Liver (tissue), 9 donors: Measurements from ENCODE around the gene LRRC70. TPM values are rescaled to one million over a fixed set of nuclear protein-coding genes. Genes with fewer than 3 reads are reported as not detected.

Source experiments
- DNase-seq: peaks from one replicate; pipeline ENCODE4 v3.0.0-alpha.2; 2017; ENCODE audit warnings: low spot score
- H3K27ac ChIP-seq, 2 donors: one replicate each; pipeline ENCODE4 v1.7.0; 2013; ENCODE audit warnings: inconsistent platforms in 2 of 2, low read length in 2 of 2, control low read depth in 1 of 2, low read depth in 1 of 2, mild to moderate bottlenecking in 1 of 2
- H3K27me3 ChIP-seq, 4 donors: one replicate each; pipeline versions ENCODE4 v1.6.1 to v1.7.0; 2013; ENCODE audit warnings: low read length in 3 of 4, inconsistent platforms in 1 of 4, mild to moderate bottlenecking in 1 of 4, moderate library complexity in 1 of 4; ENCODE audit not compliant: control insufficient read depth in 4 of 4, insufficient read depth in 4 of 4
- H3K36me3 ChIP-seq, 4 donors: one replicate each; pipeline versions ENCODE4 v1.6.1 to v1.7.0; 2013; ENCODE audit warnings: low read length in 3 of 4, mild to moderate bottlenecking in 3 of 4, low read depth in 1 of 4, moderate library complexity in 1 of 4; ENCODE audit not compliant: control insufficient read depth in 4 of 4, insufficient read depth in 3 of 4
- H3K4me1 ChIP-seq, 4 donors: one replicate each; pipeline versions ENCODE4 v1.6.1 to v1.7.0; 2013; ENCODE audit warnings: low read length in 3 of 4, mild to moderate bottlenecking in 3 of 4, moderate library complexity in 1 of 4; ENCODE audit not compliant: control insufficient read depth in 4 of 4, insufficient read depth in 4 of 4
- H3K4me3 ChIP-seq, 3 donors: one replicate each; pipeline versions ENCODE4 v1.6.1 to v1.7.0; 2013; ENCODE audit warnings: low read length in 3 of 3, control low read depth in 1 of 3, low read depth in 1 of 3, mild to moderate bottlenecking in 1 of 3
- H3K9ac ChIP-seq, 2 donors: one replicate each; pipeline ENCODE4 v1.7.0; 2013; ENCODE audit warnings: low read length in 2 of 2, mild to moderate bottlenecking in 2 of 2, moderate library complexity in 2 of 2, control low read depth in 1 of 2, low read depth in 1 of 2
- H3K9me3 ChIP-seq, 4 donors: one replicate each; pipeline versions ENCODE4 v1.6.1 to v1.7.0; 2013; ENCODE audit warnings: low read length in 3 of 4; ENCODE audit not compliant: control insufficient read depth in 4 of 4
- EGR1 ChIP-seq, 2 donors: IDR thresholded peaks; 2 replicates each; pipeline ENCODE4 v1.6.1; 2016 to 2018; ENCODE audit warnings: antibody characterized with exemption in 2 of 2, low read depth in 2 of 2
- FOXA1 ChIP-seq: IDR thresholded peaks from 2 replicates; pipeline ENCODE4 v1.6.1; 2016; ENCODE audit warnings: antibody characterized with exemption
- FOXA2 ChIP-seq: IDR thresholded peaks from 2 replicates; pipeline ENCODE4 v1.6.1; 2016; ENCODE audit warnings: antibody characterized with exemption
- GABPA ChIP-seq, 2 donors: IDR thresholded peaks in 1 of 2; conservative IDR thresholded peaks in 1 of 2; 2 replicates each; pipeline ENCODE4 v1.6.1; 2016; ENCODE audit warnings: antibody characterized with exemption in 2 of 2, mild to moderate bottlenecking in 1 of 2, moderate library complexity in 1 of 2
- HNF4A ChIP-seq, 2 donors: conservative IDR thresholded peaks; 2 replicates each; pipeline ENCODE4 v1.6.1; 2016; ENCODE audit warnings: antibody characterized with exemption in 2 of 2, mild to moderate bottlenecking in 2 of 2
- HNF4G ChIP-seq: IDR thresholded peaks from 2 replicates; pipeline ENCODE4 v1.6.1; 2016; ENCODE audit warnings: antibody characterized with exemption
- JUND ChIP-seq, 2 donors: IDR thresholded peaks; 2 replicates each; pipeline ENCODE4 v1.6.1; 2016; ENCODE audit warnings: antibody characterized with exemption in 2 of 2
- NR2F2 ChIP-seq: IDR thresholded peaks from 2 replicates; pipeline ENCODE4 v1.6.1; 2016; ENCODE audit warnings: antibody characterized with exemption
- RAD21 ChIP-seq, 2 donors: IDR thresholded peaks; 2 replicates each; pipeline ENCODE4 v1.6.1; 2016; ENCODE audit warnings: antibody characterized with exemption in 2 of 2, mild to moderate bottlenecking in 2 of 2
- RXRA ChIP-seq, 2 donors: IDR thresholded peaks; 2 replicates each; pipeline ENCODE4 v1.6.1; 2017 to 2018; ENCODE audit warnings: antibody characterized with exemption in 2 of 2, mild to moderate bottlenecking in 1 of 2
- SP1 ChIP-seq: IDR thresholded peaks from 2 replicates; pipeline ENCODE4 v1.6.1; 2018; ENCODE audit warnings: antibody characterized with exemption, mild to moderate bottlenecking
- TAF1 ChIP-seq: conservative IDR thresholded peaks from 2 replicates; pipeline ENCODE4 v1.6.1; 2016; ENCODE audit warnings: antibody characterized with exemption, mild to moderate bottlenecking
- YY1 ChIP-seq: IDR thresholded peaks from 2 replicates; pipeline ENCODE4 v1.6.1; 2016; ENCODE audit warnings: antibody characterized with exemption, mild to moderate bottlenecking
- WGBS: extraction: QIAGEN DNeasy Blood & Tissue Kit; methylation state at CpG from one replicate; pipeline ENCODE4 v1.1.7; 2013; 5-methylcytosine and 5-hydroxymethylcytosine counted together
- polyA plus RNA-seq, 2 donors: library from polyadenylated mRNA; stranded (reverse) in 1 of 2; unstranded in 1 of 2; fragments of 200-250 nt in 1 of 2; fragments of >200 nt in 1 of 2; fragmentation: Nextera tagmentation in 1 of 2; extraction: Ambion mirVana in 1 of 2; gene quantifications; one replicate each; pipeline versions ENCODE4 v1.2.1 to v1.2.3, GENCODE V29; 2013 to 2015
- total RNA-seq, 2 donors: library from RNA; depleted of rRNA; stranded (reverse); fragments of >200 nt; gene quantifications; one replicate each; pipeline ENCODE4 v1.2.3, GENCODE V29; 2014
- TF ChIP-seq, protein P1 (sequence below): fragments of 150-350 bp; IDR thresholded peaks from 2 replicates; pipeline ENCODE4 v1.5.1; 2017; ENCODE audit warnings: improper control_type of control experiment, low read depth, low read length; ENCODE audit not compliant: missing input control
- TF ChIP-seq, protein P2 (sequence below): IDR thresholded peaks from 2 replicates; pipeline ENCODE4 v1.6.1; 2016; ENCODE audit warnings: antibody characterized with exemption
- TF ChIP-seq, protein P3 (sequence below): IDR thresholded peaks from 2 replicates; pipeline ENCODE4 v1.6.1; 2016; ENCODE audit warnings: antibody characterized with exemption
- TF ChIP-seq, protein P4 (sequence below): IDR thresholded peaks from 2 replicates; pipeline ENCODE4 v1.6.1; 2016; ENCODE audit warnings: antibody characterized with exemption
- TF ChIP-seq, protein P5 (sequence below): IDR thresholded peaks from 2 replicates; pipeline ENCODE4 v1.6.1; 2016; ENCODE audit warnings: antibody characterized with exemption, mild to moderate bottlenecking
- donor health status: healthy.
- donor health status: healthy.
- donor health status: healthy.
- donor health status: healthy.
- donor health status: healthy.

The LRRC70 gene
- total and polyA plus RNA-seq, 4 donors = 0.66 to 2.8 (median 1.7) TPM

DNA sequence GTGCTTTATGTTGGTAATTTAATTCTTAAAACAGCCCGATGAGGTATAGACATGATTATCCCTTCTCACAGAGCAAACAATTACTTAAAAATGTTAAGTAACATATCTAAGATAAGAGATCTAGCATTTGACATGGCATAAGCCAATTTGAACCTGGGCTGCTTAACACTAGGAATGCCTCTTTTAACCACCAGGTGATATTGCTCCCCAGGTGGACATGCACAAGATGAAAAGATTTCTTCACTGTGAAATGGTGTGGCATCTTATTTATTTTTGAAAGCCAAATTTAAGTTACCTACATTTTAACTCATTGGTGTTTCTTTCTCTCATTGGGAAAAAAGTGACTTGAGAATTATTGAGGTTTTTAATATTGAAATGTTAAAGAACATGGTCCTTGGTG lies 15.8 kb upstream of the LRRC70 start:
- Histone ChIP-seq H3K9me3 (no peaks in the 10 kb centered on the region), H3K4me1 (peaks cover 0 to 1% (median 0%) of the 10 kb centered on the region in 4 donors), H3K27ac (no peak overlapping the region), H3K36me3 (peaks cover 0 to 7% (median 2%) of the 10 kb centered on the region in 4 donors), H3K4me3 (no peak overlapping the region), H3K27me3 (no peaks in the 10 kb centered on the region), H3K9ac (no peak overlapping the region)
- 73% methylated on average over 1 of the region's 1 CpG for WGBS
- DNase-seq = no peak
- TF ChIP-seq FOXA1 = no peak
- no peak for TF ChIP-seq GABPA (IDR thresholded peaks at IDR 0.05 in 1 of 2, conservative IDR thresholded peaks at IDR 0.05 in 1 of 2)
- TF ChIP-seq YY1 = no peak
- no peak for TF ChIP-seq NR2F2
- TF ChIP-seq EGR1 (IDR thresholded peaks at IDR 0.05; ENCODE audit: low read depth in 2 of 2) = no peak
- no peak for TF ChIP-seq SP1
- TF ChIP-seq HNF4A (conservative IDR thresholded peaks at IDR 0.05) = no peak
- TF ChIP-seq, protein P1, sequence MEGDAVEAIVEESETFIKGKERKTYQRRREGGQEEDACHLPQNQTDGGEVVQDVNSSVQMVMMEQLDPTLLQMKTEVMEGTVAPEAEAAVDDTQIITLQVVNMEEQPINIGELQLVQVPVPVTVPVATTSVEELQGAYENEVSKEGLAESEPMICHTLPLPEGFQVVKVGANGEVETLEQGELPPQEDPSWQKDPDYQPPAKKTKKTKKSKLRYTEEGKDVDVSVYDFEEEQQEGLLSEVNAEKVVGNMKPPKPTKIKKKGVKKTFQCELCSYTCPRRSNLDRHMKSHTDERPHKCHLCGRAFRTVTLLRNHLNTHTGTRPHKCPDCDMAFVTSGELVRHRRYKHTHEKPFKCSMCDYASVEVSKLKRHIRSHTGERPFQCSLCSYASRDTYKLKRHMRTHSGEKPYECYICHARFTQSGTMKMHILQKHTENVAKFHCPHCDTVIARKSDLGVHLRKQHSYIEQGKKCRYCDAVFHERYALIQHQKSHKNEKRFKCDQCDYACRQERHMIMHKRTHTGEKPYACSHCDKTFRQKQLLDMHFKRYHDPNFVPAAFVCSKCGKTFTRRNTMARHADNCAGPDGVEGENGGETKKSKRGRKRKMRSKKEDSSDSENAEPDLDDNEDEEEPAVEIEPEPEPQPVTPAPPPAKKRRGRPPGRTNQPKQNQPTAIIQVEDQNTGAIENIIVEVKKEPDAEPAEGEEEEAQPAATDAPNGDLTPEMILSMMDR = no peak
- TF ChIP-seq RXRA (IDR thresholded peaks at IDR 0.05) = no peak
- TF ChIP-seq JUND (IDR thresholded peaks at IDR 0.05) = no peak
- no peak for TF ChIP-seq FOXA2
- TF ChIP-seq, protein P2, sequence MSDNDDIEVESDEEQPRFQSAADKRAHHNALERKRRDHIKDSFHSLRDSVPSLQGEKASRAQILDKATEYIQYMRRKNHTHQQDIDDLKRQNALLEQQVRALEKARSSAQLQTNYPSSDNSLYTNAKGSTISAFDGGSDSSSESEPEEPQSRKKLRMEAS = no peak
- TF ChIP-seq RAD21 (IDR thresholded peaks at IDR 0.05) = no peak
- TF ChIP-seq, protein P3, sequence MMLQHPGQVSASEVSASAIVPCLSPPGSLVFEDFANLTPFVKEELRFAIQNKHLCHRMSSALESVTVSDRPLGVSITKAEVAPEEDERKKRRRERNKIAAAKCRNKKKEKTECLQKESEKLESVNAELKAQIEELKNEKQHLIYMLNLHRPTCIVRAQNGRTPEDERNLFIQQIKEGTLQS = no peak
- TF ChIP-seq, protein P4, sequence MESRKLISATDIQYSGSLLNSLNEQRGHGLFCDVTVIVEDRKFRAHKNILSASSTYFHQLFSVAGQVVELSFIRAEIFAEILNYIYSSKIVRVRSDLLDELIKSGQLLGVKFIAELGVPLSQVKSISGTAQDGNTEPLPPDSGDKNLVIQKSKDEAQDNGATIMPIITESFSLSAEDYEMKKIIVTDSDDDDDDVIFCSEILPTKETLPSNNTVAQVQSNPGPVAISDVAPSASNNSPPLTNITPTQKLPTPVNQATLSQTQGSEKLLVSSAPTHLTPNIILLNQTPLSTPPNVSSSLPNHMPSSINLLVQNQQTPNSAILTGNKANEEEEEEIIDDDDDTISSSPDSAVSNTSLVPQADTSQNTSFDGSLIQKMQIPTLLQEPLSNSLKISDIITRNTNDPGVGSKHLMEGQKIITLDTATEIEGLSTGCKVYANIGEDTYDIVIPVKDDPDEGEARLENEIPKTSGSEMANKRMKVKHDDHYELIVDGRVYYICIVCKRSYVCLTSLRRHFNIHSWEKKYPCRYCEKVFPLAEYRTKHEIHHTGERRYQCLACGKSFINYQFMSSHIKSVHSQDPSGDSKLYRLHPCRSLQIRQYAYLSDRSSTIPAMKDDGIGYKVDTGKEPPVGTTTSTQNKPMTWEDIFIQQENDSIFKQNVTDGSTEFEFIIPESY = no peak
- TF ChIP-seq, protein P5, sequence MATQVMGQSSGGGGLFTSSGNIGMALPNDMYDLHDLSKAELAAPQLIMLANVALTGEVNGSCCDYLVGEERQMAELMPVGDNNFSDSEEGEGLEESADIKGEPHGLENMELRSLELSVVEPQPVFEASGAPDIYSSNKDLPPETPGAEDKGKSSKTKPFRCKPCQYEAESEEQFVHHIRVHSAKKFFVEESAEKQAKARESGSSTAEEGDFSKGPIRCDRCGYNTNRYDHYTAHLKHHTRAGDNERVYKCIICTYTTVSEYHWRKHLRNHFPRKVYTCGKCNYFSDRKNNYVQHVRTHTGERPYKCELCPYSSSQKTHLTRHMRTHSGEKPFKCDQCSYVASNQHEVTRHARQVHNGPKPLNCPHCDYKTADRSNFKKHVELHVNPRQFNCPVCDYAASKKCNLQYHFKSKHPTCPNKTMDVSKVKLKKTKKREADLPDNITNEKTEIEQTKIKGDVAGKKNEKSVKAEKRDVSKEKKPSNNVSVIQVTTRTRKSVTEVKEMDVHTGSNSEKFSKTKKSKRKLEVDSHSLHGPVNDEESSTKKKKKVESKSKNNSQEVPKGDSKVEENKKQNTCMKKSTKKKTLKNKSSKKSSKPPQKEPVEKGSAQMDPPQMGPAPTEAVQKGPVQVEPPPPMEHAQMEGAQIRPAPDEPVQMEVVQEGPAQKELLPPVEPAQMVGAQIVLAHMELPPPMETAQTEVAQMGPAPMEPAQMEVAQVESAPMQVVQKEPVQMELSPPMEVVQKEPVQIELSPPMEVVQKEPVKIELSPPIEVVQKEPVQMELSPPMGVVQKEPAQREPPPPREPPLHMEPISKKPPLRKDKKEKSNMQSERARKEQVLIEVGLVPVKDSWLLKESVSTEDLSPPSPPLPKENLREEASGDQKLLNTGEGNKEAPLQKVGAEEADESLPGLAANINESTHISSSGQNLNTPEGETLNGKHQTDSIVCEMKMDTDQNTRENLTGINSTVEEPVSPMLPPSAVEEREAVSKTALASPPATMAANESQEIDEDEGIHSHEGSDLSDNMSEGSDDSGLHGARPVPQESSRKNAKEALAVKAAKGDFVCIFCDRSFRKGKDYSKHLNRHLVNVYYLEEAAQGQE = no peak
- no peak for TF ChIP-seq TAF1
- TF ChIP-seq HNF4G = no peak
